Measurements from ENCODE around the gene FYB1. TPM values are rescaled to one million over a fixed set of nuclear protein-coding genes. Genes with fewer than 3 reads are reported as not detected.

The FYB1 gene
- total RNA-seq, 1 experiment from 2014 or later: not detected

GRCh38 chr5:39137391-39137790, 82.0 kb downstream of the FYB1 start:
- H3K4me3 ChIP-seq (ENCODE audit: low read depth, low read length, poor library complexity, severe bottlenecking): no peak overlapping the region
- H3K27me3 ChIP-seq (replicated peaks; ENCODE audit: insufficient read depth, low read depth, low read length, poor library complexity): no peaks in the 10 kb centered on the region
- H3K9me3 ChIP-seq (ENCODE audit: low read depth, low read length, poor library complexity, severe bottlenecking): no peaks in the 10 kb centered on the region
- intact Hi-C loops (cut with micrococcal nuclease; ENCODE audit: unreplicated experiment): no loop called here
- TF ChIP-seq EZH2 (IDR thresholded peaks at IDR 0.05; ENCODE audit: borderline replicate concordance, low read depth, low read length, poor library complexity, severe bottlenecking): no peak
- TF ChIP-seq, protein P1, sequence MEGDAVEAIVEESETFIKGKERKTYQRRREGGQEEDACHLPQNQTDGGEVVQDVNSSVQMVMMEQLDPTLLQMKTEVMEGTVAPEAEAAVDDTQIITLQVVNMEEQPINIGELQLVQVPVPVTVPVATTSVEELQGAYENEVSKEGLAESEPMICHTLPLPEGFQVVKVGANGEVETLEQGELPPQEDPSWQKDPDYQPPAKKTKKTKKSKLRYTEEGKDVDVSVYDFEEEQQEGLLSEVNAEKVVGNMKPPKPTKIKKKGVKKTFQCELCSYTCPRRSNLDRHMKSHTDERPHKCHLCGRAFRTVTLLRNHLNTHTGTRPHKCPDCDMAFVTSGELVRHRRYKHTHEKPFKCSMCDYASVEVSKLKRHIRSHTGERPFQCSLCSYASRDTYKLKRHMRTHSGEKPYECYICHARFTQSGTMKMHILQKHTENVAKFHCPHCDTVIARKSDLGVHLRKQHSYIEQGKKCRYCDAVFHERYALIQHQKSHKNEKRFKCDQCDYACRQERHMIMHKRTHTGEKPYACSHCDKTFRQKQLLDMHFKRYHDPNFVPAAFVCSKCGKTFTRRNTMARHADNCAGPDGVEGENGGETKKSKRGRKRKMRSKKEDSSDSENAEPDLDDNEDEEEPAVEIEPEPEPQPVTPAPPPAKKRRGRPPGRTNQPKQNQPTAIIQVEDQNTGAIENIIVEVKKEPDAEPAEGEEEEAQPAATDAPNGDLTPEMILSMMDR (conservative IDR thresholded peaks at IDR 0.05; ENCODE audit: low read depth, low read length): no peak
- H3K27ac ChIP-seq (ENCODE audit: low read depth, low read length, poor library complexity, severe bottlenecking): no peak overlapping the region
- ChIA-PET POLR2A (ENCODE audit: low non-redundant PET) (no interaction called here), CTCF (no interaction called here)
- BruUV-seq (replicated peaks): no TSS peak
- no peaks in the 10 kb centered on the region for H3K4me1 ChIP-seq (ENCODE audit: insufficient read depth, low read length, poor library complexity, severe bottlenecking)
- no peaks in the 10 kb centered on the region for H3K36me3 ChIP-seq (ENCODE audit: insufficient read depth, low read length, poor library complexity, severe bottlenecking)
- DNase-seq (ENCODE audit: low spot score): no peak

DNA sequence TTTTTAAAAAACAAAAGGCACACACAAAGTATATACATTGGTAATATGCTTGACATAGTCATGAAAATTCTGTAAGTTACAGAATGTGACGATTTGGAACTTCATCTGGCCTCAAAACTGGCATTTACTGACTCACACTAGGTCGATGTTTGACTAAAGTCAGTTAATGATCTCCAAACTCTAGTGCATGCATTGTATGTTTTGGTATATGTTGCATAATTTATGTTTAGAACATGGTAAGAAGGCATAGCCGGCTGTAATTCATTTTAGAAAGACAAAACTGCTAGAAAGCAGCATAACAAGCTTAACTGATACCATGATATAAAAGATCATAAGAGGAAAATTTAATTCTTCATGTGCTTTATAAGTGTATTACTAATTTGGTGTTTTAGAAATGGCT, 86.6 kb downstream of the FYB1 start:
- no peak overlapping the region for H3K27ac ChIP-seq (ENCODE audit: low read depth, low read length, poor library complexity, severe bottlenecking)
- POLR2A ChIA-PET (ENCODE audit: low non-redundant PET): no interaction called here
- H3K4me3 ChIP-seq (ENCODE audit: low read depth, low read length, poor library complexity, severe bottlenecking): no peak overlapping the region
- DNase-seq (ENCODE audit: low spot score): no peak
- no peak for TF ChIP-seq EZH2 (IDR thresholded peaks at IDR 0.05; ENCODE audit: borderline replicate concordance, low read depth, low read length, poor library complexity, severe bottlenecking)
- TF ChIP-seq, protein P1 (conservative IDR thresholded peaks at IDR 0.05; ENCODE audit: low read depth, low read length): no peak
- H3K4me1 ChIP-seq (ENCODE audit: insufficient read depth, low read length, poor library complexity, severe bottlenecking): no peaks in the 10 kb centered on the region
- CTCF ChIA-PET: no interaction called here
- peaks cover 4% of the 10 kb centered on the region for H3K27me3 ChIP-seq (replicated peaks; ENCODE audit: insufficient read depth, low read depth, low read length, poor library complexity)
- no peaks in the 10 kb centered on the region for H3K36me3 ChIP-seq (ENCODE audit: insufficient read depth, low read length, poor library complexity, severe bottlenecking)
- intact Hi-C loops (cut with micrococcal nuclease; ENCODE audit: unreplicated experiment): no loop called here
- H3K9me3 ChIP-seq (ENCODE audit: low read depth, low read length, poor library complexity, severe bottlenecking): no peaks in the 10 kb centered on the region
- no TSS peak for BruUV-seq (replicated peaks)

DNA sequence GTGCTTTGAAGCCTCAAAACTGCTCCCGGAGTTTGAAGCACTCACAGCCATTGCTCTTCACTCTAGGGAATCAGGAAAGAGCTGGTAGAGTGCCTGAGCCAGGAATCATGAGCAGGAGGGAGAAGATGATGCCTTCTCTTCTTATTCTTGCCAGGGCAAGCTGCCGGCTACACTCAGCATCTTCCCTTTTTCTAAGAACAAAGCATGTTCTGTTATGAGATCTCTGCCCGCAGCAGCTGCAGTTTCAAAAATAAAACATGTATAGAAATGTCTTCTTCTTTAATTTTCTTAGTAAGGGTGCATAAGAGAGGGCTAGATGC, 87.3 kb downstream of the FYB1 start:
- CTCF ChIA-PET: interaction anchor here (0.6 kb wide), 1 partner anchor 866 kb away, joined by 3 read pairs; no protein-coding TSS in a partner anchor
- Histone ChIP-seq H3K27ac (ENCODE audit: low read depth, low read length, poor library complexity, severe bottlenecking) (no peak overlapping the region), H3K36me3 (ENCODE audit: insufficient read depth, low read length, poor library complexity, severe bottlenecking) (no peaks in the 10 kb centered on the region), H3K9me3 (ENCODE audit: low read depth, low read length, poor library complexity, severe bottlenecking) (no peaks in the 10 kb centered on the region), H3K4me1 (ENCODE audit: insufficient read depth, low read length, poor library complexity, severe bottlenecking) (no peaks in the 10 kb centered on the region), H3K4me3 (ENCODE audit: low read depth, low read length, poor library complexity, severe bottlenecking) (no peak overlapping the region), H3K27me3 (replicated peaks; ENCODE audit: insufficient read depth, low read depth, low read length, poor library complexity) (peaks cover 9% of the 10 kb centered on the region)
- DNase-seq (ENCODE audit: low spot score): no peak
- no TSS peak for BruUV-seq (replicated peaks)
- TF ChIP-seq EZH2 (IDR thresholded peaks at IDR 0.05; ENCODE audit: borderline replicate concordance, low read depth, low read length, poor library complexity, severe bottlenecking): no peak
- TF ChIP-seq, protein P1 (conservative IDR thresholded peaks at IDR 0.05; ENCODE audit: low read depth, low read length): no peak
- POLR2A ChIA-PET (ENCODE audit: low non-redundant PET): no interaction called here
- intact Hi-C loops (cut with micrococcal nuclease; ENCODE audit: unreplicated experiment): no loop called here

Measured in A673 (cell line).